Thymus (tissue), 11 donors: Measurements from ENCODE around the gene UBE4B. TPM values are rescaled to one million over a fixed set of nuclear protein-coding genes. Genes with fewer than 3 reads are reported as not detected.

Source experiments
- DNase-seq, 9 donors: peaks; one replicate each; pipeline ENCODE4 v3.0.0-alpha.2; 2013; ENCODE audit warnings: low spot score in 9 of 9, low read depth in 6 of 9, missing footprints in 1 of 9
- H3K27ac ChIP-seq, 2 donors: one replicate each; pipeline ENCODE4 v1.5.1; 2013; ENCODE audit warnings: control low read depth in 1 of 2, low read depth in 1 of 2, low read length in 1 of 2, mild to moderate bottlenecking in 1 of 2, moderate library complexity in 1 of 2
- H3K27me3 ChIP-seq, 2 donors: one replicate each; pipeline ENCODE4 v1.5.1; 2013; ENCODE audit warnings: low read length in 1 of 2; ENCODE audit not compliant: control insufficient read depth in 2 of 2, insufficient read depth in 1 of 2
- H3K36me3 ChIP-seq, 2 donors: one replicate each; pipeline ENCODE4 v1.5.1; 2013; ENCODE audit warnings: low read length in 1 of 2, mild to moderate bottlenecking in 1 of 2, moderate library complexity in 1 of 2; ENCODE audit not compliant: control insufficient read depth in 2 of 2, insufficient read depth in 2 of 2
- H3K4me1 ChIP-seq, 2 donors: one replicate each; pipeline ENCODE4 v1.5.1; 2013; ENCODE audit warnings: low read length in 2 of 2; ENCODE audit not compliant: control insufficient read depth in 2 of 2, insufficient read depth in 2 of 2
- H3K4me3 ChIP-seq, 2 donors: one replicate each; pipeline ENCODE4 v1.5.1; 2013; ENCODE audit warnings: low read length in 2 of 2, control low read depth in 1 of 2, mild to moderate bottlenecking in 1 of 2
- H3K9me3 ChIP-seq, 2 donors: one replicate each; pipeline ENCODE4 v1.5.1; 2013; ENCODE audit warnings: low read length in 1 of 2, mild to moderate bottlenecking in 1 of 2; ENCODE audit not compliant: control insufficient read depth in 2 of 2, insufficient read depth in 1 of 2
- WGBS: extraction: QIAGEN DNeasy Blood & Tissue Kit; methylation state at CpG from one replicate; pipeline ENCODE4 v1.1.7; 2013; 5-methylcytosine and 5-hydroxymethylcytosine counted together
- polyA plus RNA-seq: library from polyadenylated mRNA; stranded (reverse); fragments of 200-250 nt; gene quantifications from one replicate; pipeline ENCODE4 v1.2.3, GENCODE V29; 2013
- total RNA-seq: library from RNA; stranded (reverse); fragments of 120-200 nt; gene quantifications from one replicate; pipeline ENCODE4 v1.2.4, GENCODE V29; 2013
- donor health status: healthy.

Gene UBE4B
- total and polyA plus RNA-seq, 2 donors: 16.3 to 20.5 TPM

GRCh38 chr1:10048601-10049000 lies 15.8 kb downstream of the UBE4B start:
- no peak for DNase-seq
- Histone ChIP-seq H3K36me3 (peaks cover 6 to 36% of the 10 kb centered on the region in 2 donors), H3K9me3 (no peaks in the 10 kb centered on the region), H3K4me3 (no peak overlapping the region), H3K27ac (no peak overlapping the region), H3K27me3 (no peaks in the 10 kb centered on the region), H3K4me1 (no peaks in the 10 kb centered on the region)
- 100% methylated on average over 3 of the region's 3 CpGs for WGBS

GRCh38 chr1:10050611-10051010 lies 17.9 kb downstream of the UBE4B start:
- no peaks in the 10 kb centered on the region for H3K27me3 ChIP-seq
- H3K4me1 ChIP-seq: no peaks in the 10 kb centered on the region
- H3K36me3 ChIP-seq: peaks cover 6 to 26% of the 10 kb centered on the region in 2 donors
- no peak overlapping the region for H3K27ac ChIP-seq
- H3K9me3 ChIP-seq: no peaks in the 10 kb centered on the region
- no peak overlapping the region for H3K4me3 ChIP-seq
- DNase-seq: no peak
- WGBS: 98% methylated on average over 3 of the region's 3 CpGs

DNA sequence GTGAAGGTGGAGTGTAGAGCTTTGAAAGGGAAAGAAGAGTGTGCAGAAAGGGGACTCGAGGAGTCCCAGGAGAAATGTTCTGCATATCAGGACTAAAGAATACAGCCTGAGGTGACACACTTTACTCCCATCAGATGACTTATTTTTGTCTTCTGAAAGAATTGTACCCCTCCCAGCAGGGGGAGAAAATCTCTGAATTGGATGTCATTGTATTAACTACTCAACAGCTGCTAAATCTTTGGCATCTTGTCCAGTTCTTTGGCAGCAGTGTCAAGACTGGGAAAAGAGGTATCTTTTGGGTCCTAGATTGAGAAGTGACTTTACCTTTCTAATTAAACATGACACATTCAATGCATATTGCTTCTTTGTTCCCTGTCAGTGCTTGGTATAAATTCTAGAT lies 18.9 kb downstream of the UBE4B start:
- DNase-seq: no peak
- Histone ChIP-seq H3K27ac (no peak overlapping the region), H3K27me3 (no peaks in the 10 kb centered on the region), H3K4me3 (no peak overlapping the region), H3K9me3 (no peaks in the 10 kb centered on the region), H3K4me1 (no peaks in the 10 kb centered on the region), H3K36me3 (peaks cover 6 to 18% of the 10 kb centered on the region in 2 donors)
- 98% methylated on average over 1 of the region's 1 CpG for WGBS

- DNase-seq: no peak
- H3K4me3 ChIP-seq: no peak overlapping the region
- peaks cover 6 to 14% of the 10 kb centered on the region in 2 donors for H3K36me3 ChIP-seq
- WGBS: 99% methylated on average over 4 of the region's 4 CpGs
- H3K9me3 ChIP-seq: no peaks in the 10 kb centered on the region
- no peaks in the 10 kb centered on the region for H3K4me1 ChIP-seq
- H3K27me3 ChIP-seq: no peaks in the 10 kb centered on the region
- H3K27ac ChIP-seq: no peak overlapping the region
Observed at GRCh38 chr1:10052347-10052746, 19.6 kb downstream of the UBE4B start.

DNA sequence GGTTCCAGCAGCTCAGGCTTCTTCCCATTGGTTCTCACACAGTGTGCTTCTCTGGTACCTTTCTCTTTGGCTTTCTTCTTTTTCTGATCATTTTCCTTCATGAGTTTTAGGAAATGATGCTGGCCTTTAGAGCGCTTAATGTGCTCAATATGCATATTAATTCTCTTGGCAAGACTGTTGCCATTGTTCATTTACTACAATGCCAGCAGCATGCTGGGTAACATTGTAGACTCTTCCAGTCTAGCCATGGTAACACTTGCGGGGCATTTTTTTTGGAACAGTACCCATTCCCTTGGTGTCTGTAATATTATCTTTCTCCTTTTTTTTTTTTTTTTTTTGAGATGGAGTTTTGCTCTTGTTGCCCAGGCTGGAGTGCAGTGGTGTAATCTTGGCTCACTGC lies 21.7 kb downstream of the UBE4B start:
- no peaks in the 10 kb centered on the region for H3K4me1 ChIP-seq
- H3K9me3 ChIP-seq: no peaks in the 10 kb centered on the region
- DNase-seq: no peak
- H3K27me3 ChIP-seq: no peaks in the 10 kb centered on the region
- 94% methylated on average over 2 of the region's 2 CpGs for WGBS
- no peak overlapping the region for H3K27ac ChIP-seq
- H3K36me3 ChIP-seq: peaks cover 15 to 16% of the 10 kb centered on the region in 2 donors
- no peak overlapping the region for H3K4me3 ChIP-seq

DNA sequence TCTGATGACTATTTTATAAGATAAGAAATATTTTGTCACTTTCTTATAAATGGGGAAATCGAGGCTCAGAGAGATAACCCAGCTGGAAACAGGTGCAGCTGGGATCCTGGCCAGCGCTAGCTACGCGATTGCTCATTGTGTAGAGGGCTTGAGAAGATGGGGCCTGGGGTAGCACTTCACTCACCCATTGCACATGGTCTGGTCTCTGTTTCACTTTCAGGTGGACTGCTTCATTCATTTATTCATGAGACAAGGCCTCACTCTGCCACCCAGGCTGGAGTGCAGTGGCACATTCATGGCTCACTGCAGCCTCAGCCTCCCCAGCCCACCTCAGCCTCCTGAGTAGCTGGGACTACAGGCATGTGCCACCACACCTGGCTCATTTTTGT lies 23.8 kb downstream of the UBE4B start:
- WGBS: 98% methylated on average over 4 of the region's 4 CpGs

GRCh38 chr1:10057343-10057742 lies 24.6 kb downstream of the UBE4B start:
- Histone ChIP-seq H3K4me3 (no peak overlapping the region), H3K36me3 (peaks cover 8 to 12% of the 10 kb centered on the region in 2 donors), H3K27ac (no peak overlapping the region), H3K4me1 (no peaks in the 10 kb centered on the region), H3K27me3 (no peaks in the 10 kb centered on the region), H3K9me3 (no peaks in the 10 kb centered on the region)
- no peak for DNase-seq
- WGBS: 94% methylated on average over 4 of the region's 4 CpGs

More for the DNA sequence above, 23.8 kb downstream of the UBE4B start:
- H3K4me1 ChIP-seq: no peaks in the 10 kb centered on the region
- H3K4me3 ChIP-seq: no peak overlapping the region
- no peaks in the 10 kb centered on the region for H3K27me3 ChIP-seq
- H3K36me3 ChIP-seq: peaks cover 8 to 12% of the 10 kb centered on the region in 2 donors
- no peak overlapping the region for H3K27ac ChIP-seq
- H3K9me3 ChIP-seq: no peaks in the 10 kb centered on the region
- no peak for DNase-seq

GRCh38 chr1:10057796-10058195 lies 25.0 kb downstream of the UBE4B start:
- no peaks in the 10 kb centered on the region for H3K9me3 ChIP-seq
- DNase-seq: no peak
- H3K4me1 ChIP-seq: no peaks in the 10 kb centered on the region
- no peak overlapping the region for H3K4me3 ChIP-seq
- WGBS: 96% methylated on average over 5 of the region's 5 CpGs
- H3K36me3 ChIP-seq: peaks cover 8 to 12% of the 10 kb centered on the region in 2 donors
- H3K27ac ChIP-seq: peak overlapping the region in 1 of 2 donors; percentile 25
- H3K27me3 ChIP-seq: no peaks in the 10 kb centered on the region

DNA sequence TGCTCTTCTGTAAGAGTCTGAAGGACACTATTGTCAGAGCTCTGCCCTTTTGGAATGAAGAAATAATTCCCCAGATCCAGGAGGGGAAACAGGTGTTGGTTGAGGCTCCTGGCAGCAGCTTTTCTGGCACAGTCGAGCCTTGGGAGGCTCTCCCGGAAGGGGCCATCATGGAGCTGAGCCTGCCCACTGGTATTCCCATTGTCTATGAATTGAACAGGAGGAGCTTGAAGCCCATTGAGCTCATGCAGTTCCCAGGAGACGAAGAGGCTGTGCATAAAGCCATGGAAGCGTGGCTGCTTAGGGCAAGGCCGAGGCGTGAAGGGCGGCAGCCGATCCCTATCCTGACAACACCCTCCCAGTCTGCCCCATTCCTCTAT lies 26.6 kb downstream of the UBE4B start:
- Histone ChIP-seq H3K4me3 (no peak overlapping the region), H3K36me3 (peaks cover 8 to 12% of the 10 kb centered on the region in 2 donors), H3K4me1 (no peaks in the 10 kb centered on the region), H3K27ac (no peak overlapping the region), H3K27me3 (no peaks in the 10 kb centered on the region), H3K9me3 (no peaks in the 10 kb centered on the region)
- DNase-seq: no peak
- WGBS: 98% methylated on average over 8 of the region's 8 CpGs
